Fibroblast of skin of back (primary cell): Measurements from ENCODE around the gene PMAIP1. TPM values are rescaled to one million over a fixed set of nuclear protein-coding genes. Genes with fewer than 3 reads are reported as not detected.
"Not testable (repeated sequence)": the region's sequence is repeated elsewhere in the genome, so short reads cannot be mapped to it uniquely, and the experiment has no call there.

Source experiments
- DNase-seq: peaks from one replicate; pipeline ENCODE4 v3.0.0-alpha.2; 2013
- polyA plus RNA-seq, 2 experiments: library from polyadenylated mRNA; unstranded; fragments of 120-200 nt; gene quantifications; one replicate each; pipeline ENCODE4 v1.2.1, GENCODE V29; 2013; ENCODE audit not compliant: insufficient read length in 2 of 2

The PMAIP1 gene
- 22.9 TPM for polyA plus RNA-seq (2013, experiment 1 of 2; ENCODE audit: insufficient read length)
- 7.3 TPM for polyA plus RNA-seq (2013, experiment 2 of 2; ENCODE audit: insufficient read length)

DNA sequence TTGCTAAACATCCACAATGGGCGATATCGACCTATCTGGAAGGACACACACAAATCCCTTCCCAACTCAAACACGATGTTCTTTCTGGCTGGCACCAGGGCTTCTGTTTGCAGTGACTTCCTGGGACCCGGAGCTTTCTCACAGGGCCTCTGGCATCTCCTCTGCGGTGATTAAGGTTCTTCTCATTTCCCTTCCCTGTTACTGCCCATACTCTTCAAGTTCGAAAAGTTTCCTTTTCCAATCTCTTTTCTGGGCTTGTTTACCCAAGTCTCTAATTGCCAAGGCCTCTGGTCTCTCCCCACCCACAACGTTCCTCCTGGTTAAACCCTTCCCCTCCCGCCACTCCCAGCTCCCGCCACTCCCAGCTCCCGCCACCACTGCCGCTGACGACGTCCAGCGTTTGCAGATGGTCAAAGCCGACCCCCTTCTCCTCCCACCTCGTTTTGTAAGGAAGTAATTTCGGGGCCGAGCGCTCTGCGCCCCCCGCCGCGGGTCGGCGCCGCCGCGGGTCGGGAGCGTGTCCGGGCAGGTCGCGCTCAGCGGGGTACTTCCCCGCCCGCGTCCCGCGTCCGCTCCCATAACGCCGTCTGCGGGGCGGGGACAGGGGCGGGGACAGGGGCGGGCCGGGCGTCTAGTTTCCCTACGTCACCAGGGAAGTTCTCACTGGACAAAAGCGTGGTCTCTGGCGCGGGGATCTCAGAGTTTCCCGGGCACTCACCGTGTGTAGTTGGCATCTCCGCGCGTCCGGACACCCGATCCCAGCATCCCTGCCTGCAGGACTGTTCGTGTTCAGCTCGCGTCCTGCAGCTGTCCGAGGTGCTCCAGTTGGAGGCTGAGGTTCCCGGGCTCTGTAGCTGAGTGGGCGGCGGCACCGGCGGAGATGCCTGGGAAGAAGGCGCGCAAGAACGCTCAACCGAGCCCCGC, at the start of gene PMAIP1:
PMAIP1 (plus strand) TSS at position 699 of the 924 bp plus-strand sequence; CDS start at position 881, 182 bp downstream.
- DNase-seq: peak; percentile 94

DNA sequence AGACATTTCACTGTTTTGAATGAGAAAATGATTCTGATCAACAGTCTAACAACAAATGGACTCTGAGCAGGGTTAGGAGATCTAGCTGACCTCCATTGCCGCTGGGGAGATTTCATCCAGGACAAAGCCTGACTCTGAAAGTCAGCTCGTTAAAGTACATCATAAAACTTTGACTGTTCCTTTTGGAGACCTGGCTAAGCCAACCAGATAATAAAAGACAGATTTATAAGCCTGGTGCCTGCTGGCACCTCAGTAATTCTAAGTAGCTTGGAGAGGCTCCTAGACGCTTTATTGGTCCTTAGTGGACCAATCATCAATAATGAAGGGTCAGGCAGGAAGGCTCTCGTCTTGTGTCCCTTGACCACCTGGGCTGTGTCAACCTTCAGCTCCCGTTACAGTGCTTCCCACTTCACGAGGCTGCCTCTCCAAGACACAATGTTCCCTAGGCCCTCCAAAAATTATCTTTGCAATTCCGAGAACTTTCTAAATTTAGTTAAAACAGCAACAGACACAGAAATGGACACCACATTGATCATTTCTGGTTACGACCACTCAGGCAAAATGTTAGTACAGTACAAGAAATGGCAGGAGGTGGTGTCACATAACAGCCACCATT, 47.9 kb upstream of the PMAIP1 start:
- DNase-seq: no peak

DNA sequence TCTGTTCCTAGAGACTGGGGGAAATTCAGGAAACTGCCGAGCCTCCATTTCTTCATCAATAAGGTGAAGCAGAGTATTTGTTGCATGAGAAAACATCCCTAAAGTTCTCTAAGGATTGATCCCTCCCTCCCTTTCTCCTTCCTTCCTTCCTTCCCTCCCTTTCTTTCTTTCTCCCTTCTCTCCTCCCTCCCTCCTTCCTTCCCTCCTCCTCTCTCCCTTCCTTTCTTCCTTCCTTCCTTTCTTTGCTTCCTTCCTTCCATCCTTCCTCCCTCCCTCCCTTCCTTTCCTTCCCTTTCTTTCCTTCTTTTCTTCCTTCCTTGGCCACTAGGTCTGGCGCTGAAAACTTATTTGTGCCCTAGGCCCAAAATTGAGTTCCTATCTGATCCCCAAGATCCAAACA, 47.2 kb upstream of the PMAIP1 start:
- DNase-seq: no peak

DNA sequence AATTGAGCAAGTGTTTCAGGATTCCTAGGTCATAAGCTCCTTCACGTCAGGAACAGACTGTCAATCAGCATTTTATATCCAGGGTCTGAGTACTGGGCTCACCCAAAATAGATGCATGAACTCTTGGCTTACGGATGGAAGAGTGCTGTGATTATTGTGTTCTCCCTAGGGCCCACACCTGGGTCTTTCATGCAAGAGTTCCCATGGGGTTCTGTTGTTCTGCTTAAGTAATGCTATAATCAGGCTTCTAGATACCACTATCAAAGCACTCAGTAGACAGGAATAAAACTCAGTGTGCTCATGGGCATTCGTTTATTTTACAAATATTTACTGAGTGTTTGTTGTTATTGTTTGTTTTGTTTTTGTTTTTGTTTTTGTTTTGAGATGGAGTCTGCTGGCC, 46.4 kb upstream of the PMAIP1 start:
- no peak for DNase-seq

DNA sequence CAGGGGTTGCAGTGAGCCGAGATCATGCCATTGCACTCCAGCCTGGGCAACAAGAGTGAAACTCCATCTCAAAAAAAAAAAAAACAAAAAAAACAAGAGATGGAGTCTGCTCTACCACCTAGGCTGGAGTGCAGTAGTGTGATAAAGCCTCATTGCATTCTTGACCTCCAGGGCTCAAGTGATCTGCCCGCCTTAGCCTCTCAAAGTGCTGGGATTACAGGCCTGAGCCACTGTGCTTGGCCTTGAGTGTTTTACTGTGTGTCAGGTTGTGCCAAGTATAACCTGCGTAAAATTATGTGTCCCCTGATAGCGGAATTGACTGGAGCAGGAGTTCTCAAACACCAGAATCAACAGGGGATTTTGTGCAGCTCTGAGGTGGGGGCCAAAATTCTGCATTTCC, 45.8 kb upstream of the PMAIP1 start:
- not testable (repeated sequence) for DNase-seq

DNA sequence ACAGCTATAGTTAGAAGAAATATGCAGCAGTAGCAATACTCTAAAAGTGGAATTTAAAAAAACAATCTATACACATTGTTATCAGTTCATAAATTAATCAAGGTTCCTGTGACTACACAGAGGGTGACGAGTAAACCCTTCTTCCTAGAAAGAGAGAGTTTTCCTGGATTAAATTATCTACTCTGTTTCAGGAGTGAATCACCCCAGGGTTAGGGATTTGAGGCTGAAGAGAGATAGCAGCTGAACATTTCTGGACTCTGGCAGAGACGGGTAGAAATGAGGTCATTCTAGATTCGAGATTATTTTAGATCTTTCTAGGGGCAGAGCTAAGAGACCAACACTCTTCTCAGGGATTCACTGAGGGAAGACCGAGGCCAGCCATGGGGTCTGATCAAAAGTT, 38.8 kb upstream of the PMAIP1 start:
- DNase-seq: peak; percentile 47

DNA sequence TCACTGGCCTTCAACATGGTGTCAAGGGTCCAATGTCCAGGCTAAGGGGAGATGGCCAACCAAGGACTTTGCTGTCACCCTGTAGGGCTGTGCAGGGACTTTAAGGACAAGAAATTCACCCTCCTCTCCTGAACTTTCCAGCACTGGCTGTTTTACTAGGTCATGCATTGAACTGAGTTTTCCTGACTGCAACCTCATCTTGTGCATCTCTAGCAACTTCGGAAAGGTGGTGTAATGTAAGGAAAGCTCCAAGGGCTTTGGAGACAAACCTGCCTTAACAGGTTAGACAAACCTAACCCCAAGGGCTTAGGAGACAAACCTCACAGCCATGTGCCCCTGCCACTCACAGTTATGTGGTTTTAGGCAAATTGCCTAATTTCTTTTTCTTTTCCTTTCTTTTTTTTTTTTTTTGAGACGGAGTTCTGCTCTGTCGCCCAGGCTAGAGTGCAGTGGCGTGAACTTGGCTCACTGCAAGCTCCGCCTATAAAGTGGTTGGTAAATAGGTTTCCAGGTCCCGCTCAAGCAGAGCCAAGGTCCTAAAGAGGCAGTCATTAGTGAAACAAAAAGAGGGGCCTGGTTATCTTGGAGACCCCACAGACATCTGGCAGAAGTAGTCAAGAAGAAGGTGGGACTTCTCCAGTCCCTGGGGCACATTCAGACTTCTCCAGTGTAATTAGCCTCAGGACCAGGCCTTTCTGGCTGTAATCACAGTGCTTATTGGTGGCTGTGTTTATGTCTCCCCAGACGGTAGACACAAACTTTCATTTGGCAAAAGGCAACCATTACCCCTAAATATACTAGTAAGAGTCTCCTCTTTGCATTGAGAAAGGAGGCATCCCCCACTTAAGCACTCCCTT, 37.6 kb upstream of the PMAIP1 start:
- no peak for DNase-seq

DNA sequence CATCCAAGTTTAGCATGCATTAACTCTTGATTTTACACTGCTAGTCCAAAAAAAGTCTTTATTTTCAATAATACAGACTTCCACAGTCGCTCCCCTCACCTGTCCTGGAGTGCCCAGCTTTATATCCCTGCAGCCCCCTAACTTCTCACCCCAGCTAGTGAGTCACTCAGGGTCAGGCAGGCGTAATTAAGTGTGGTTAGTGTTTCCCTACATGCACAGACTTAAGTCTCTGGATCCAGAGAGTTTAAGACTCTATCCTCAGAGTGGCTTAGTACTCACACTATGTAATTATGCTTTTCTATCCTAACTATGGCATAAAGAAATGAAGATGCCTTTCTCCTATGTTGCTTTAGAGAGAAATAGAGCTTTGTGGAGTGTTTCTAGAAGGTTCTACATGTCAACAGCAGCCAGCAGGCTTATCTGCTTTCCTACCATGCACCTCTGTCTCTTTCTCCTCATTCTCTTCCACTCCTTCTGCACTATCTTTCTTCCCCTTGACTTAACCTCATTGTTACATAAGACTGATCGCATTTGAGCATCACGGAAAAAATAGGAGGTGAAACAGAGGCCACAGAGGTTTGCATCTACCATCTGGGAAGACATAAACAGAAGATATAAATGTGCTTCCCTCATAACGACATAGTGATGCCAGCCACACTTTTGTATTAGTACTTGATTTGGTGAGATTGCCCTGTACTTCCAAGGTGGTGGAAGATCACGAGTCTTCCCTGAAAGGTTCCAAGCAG, 34.4 kb upstream of the PMAIP1 start:
- no peak for DNase-seq

DNA sequence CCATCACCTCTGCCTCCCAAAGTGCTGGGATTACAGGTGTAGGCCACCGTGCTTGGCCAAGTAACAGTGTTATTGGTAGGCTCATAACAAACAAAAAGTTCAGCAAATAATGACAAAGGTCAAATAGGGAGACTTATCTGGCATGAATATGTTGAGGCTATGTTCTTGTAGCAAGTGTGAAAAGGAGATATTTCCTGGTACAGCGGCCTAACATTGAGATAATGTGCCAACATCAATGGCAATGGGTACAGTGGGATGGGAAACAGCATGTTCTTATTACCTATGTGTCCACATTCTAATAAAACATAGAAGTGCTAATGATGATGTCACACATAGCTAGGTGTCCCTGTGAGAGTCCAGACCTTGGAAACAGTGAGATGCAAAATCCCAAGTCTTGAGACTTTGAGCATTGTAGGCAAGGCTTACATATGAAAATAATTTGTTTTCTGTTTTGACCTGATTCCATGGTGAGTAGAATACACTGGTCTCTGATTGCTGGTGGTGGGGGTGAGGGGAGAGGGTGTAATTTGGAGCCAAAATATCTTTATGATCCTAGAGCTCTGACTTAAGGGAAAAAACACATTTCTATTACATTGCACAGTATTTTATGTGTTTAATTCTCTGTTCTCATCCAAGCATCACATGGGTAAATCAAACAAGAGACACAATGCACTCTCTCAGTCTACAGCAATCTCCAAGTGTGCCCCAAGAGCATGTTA, 33.1 kb upstream of the PMAIP1 start:
- DNase-seq: no peak

DNA sequence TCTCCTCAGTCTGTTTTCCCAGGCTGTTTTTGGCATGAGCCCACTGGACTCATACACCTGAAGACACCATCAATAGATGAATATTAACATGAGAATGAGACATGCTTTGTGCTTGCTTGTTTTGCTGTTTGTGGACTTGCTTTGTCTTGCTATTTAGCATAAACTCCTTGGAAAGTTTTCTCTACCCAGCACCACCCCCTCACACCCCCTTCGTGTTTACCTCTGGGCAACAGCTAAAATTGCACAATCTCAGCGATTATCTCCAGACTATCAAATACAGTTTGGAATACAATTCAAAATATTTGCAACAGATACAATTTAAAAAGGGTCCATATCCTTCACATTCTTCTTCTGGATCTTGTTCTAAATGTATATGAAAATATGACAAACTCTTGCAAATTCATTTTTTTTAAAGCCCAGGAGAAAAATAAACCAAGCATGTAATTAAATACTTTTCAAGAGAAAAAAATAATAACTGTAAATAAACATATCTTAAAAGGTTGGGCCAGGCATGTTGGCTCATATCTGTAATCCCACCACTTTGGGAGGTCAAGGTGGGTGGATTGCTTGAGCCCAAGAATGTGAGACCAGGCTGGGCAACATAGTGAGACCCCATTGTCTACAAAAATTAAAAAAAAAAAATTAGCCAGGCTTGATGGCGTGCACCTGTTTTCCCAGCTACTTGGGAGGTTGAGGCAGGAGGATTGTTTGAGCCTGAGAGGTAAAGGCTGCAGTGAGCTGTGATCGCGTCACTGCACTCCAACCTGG, 32.3 kb upstream of the PMAIP1 start:
- DNase-seq: no peak

DNA sequence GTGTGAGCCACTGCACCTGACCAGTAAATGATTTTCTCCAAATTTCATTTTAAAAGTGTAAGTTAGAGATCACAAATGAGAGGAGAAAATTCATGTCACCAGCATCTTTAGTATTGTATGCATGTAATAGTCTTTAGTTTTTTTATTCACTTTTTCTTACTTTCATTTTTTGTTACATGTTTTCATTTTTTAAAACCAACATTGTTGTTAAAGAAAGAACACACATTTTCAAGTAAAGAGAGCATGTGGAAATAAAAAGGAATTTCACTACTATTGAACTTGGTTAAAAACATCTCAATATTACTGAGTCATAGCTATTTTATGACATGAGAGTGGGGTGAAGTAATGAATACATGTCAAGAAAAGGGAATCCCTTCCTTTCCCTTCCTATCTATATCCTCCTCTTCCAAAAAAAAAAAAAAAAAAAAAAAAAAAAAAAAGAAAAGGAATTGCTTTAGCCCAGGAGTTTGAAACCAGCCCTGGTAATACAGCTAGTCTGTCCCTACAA, 29.1 kb upstream of the PMAIP1 start:
- DNase-seq: peak; percentile 64

DNA sequence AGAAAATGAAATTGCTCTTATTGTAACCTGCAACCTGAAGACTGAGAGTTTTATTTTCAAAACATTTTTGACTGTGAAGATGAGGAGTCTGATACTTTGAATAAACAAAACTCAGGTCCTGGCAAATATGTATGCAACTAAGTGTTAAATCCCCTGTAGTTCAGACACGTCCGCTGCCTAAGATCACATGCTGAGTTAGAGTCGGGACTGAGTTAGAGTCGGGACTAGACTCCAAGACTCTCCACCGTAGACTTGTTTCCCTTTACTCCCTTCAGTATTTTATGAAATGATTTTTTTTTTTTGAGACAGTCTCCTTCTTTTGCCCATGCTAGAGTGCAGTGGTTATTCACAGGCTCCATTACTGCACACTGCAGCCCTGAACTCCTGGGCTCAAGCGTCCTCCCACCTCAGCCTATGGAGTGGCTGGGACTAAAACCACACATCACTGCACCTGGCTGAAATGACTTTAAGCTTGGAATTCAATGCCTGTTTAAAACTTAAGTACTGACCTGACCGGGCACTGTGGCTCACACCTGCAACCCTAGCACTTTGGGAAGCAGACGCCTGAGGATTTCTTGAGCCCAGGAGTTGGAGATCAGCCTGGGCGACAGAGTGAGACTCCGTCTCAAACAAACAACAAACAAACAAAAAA, 28.0 kb upstream of the PMAIP1 start:
- no peak for DNase-seq

DNA sequence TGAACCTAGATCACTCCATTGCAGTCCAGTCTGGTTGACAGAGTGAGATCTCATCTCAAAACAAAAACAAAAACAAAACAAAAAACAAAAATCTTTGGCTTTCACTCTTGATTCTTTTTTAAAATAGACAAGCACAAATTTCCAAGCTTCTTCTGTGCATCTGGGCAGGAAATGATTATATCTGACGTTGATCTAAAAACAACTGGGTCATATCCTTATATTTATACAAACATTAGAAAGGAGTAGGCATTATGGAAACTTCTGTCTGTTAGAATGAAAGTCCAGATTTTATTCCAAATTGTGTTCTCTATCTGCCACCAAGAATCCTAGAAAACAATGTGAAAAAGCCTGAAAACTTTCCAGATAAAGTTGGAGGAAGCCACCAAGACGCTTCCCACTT, 26.2 kb upstream of the PMAIP1 start:
- peak; percentile 37 for DNase-seq

DNA sequence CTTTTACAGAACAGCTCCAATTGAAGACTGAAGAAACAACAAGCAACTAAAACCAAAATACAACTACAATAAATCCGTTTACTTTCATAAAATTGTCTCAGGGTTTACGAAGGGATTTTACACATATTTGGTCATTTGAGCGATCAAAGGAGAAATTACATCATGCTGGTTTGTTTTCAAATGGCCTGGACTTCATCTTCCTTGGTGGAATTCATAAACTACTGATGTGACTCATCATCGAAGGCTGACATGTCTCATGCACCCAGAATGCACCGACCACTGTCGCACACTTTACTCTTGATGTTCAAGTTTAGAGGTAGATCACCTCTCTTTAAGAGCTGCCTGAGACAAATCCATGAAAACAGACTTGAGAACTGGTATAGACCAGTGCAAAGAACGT, 25.6 kb upstream of the PMAIP1 start:
- DNase-seq: peak; percentile 96

DNA sequence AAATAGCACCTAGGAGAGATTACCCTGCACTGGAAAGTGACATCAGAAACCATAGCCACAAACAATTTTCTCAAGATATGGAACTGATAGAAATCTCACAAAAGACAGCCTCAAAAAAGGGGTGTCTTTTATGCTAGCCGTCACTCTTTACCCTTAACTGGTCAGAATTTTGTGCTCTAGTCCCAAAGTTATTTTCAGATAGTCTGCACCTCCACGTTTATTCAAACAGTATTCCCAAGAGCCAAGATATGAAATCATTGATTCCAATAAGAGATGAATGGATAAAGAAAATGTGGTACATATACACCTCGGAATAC, 23.5 kb upstream of the PMAIP1 start:
- no peak for DNase-seq

DNA sequence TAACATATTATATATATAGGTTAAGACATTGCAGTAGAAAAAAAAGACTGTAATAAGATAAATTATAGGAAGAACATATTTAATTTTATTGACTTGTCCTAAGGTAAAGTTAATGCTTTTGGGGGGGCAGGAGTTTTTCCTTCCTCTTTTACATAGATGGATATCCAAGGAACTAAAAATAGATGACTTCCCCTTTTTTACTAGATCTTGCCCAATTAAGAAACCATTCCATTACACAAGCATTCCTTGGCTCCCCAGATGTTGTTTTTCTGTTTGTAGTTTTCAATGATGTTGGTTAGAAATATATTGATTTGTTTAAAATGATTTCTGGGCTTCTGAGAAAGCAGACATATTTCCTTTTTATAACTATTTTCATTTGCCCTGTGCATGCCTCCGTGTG, 22.4 kb upstream of the PMAIP1 start:
- no peak for DNase-seq

DNA sequence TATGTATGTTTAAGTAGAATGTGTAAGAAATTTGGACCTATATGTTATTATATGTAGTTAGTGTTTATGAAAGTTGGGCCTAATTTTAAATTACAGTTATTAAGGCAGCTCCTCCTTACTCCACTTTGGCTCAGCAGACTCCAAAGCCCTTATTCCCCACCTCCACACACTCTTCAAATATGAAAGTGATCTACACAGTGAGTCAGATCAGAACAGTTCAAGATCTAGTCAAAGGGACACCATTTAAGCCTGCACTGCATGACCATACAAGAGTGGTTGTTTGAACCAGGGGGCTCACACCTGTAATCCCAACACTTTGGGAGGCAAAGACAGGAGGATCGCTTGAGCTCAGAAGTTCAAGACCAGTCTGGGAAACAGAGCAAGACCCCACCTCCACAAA, 21.2 kb upstream of the PMAIP1 start:
- no peak for DNase-seq

DNA sequence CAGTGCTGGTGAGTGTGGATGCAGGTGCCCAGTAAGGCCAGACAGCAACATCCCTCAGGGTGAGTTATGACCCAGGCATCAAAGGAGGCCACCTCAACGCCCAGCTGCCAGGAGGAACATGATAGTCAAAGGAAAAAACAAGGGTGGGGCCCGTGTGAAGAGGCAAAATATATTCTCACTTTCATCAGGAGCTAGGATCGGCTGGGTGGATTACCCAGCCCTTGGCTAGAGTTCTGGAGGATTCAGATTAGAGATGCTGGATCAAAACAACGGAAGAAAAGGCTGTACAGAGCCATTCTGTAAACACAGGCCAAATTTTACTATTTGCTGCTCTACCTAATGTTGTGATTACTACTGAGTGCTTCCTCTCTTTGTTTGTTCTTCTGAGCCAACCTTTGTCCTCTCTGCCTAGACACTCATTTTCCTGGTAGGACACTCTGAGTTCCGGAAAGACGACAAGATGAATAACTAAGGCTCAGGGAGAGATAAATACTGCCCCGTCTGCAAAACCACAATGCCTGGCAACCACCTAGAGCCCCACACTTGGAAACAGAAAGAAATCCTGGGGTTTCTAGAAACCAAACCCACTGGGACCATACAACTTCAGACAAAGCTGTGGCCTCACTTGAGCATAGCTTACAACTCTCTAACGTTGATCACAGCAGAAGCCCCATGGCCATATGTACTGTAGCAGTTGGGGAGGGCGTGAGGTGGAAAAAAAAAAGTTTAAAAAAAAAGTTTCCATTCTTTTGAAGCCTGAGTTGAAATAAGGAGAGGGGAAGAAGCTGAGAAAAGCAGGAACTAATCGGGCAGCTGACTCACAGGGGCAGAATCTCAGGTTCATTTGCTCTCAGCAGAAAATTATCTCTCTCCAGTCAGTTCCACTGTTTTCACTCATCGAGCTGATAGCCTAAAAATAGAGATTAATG, 17.8 kb upstream of the PMAIP1 start:
- peak; percentile 63 for DNase-seq

DNA sequence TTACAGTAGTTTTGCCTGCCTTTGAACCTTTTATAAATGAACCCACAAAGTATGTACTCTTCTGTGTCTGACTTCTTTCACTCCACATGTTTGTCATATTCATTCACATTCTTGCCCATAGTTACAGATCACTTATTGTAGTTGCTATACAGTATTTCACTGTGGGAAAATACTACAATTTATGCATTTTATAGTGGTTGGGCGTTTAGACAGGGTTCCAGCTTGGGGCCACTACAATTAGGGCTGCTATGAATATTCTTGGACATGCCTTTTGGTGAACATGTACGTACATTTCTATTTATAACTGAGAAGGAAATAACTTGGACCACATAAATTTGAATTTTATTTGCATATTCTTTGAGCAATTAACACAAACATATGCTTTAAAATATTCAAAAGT, 15.4 kb upstream of the PMAIP1 start:
- peak; percentile 74 for DNase-seq
